Measurements from ENCODE around the gene MIA3.
A peak's percentile ranks its signal among the peaks of the same experiment; 100 is the strongest.
"Not testable (repeated sequence)": the region's sequence is repeated elsewhere in the genome, so short reads cannot be mapped to it uniquely, and the experiment has no call there.

Gene MIA3

GRCh38 chr1:222665964-222666363, 48.1 kb downstream of the MIA3 start:
- no peak for DNase-seq

GRCh38 chr1:222668184-222668583, 50.3 kb downstream of the MIA3 start:
- not testable (repeated sequence) for DNase-seq

GRCh38 chr1:222669107-222669506, 51.2 kb downstream of the MIA3 start:
- DNase-seq = not testable (repeated sequence)

- no peak for DNase-seq
These were observed 52.2 kb downstream of the MIA3 start for GRCh38 chr1:222670110-222670509.

- DNase-seq = no peak
These were observed 62.2 kb downstream of the MIA3 start for GRCh38 chr1:222680080-222680479.

GRCh38 chr1:222691016-222691415, 73.1 kb downstream of the MIA3 start:
- DNase-seq = no peak

- DNase-seq = no peak
These were observed 77.0 kb downstream of the MIA3 start for GRCh38 chr1:222694927-222695326.

GRCh38 chr1:222696741-222697140, 78.8 kb downstream of the MIA3 start:
- DNase-seq = no peak

- DNase-seq = no peak
These were observed 79.3 kb downstream of the MIA3 start for GRCh38 chr1:222697203-222697602.

- no peak for DNase-seq
These were observed 79.9 kb downstream of the MIA3 start for GRCh38 chr1:222697826-222698225.

- no peak for DNase-seq
These were observed 84.3 kb downstream of the MIA3 start for GRCh38 chr1:222702210-222702609.

GRCh38 chr1:222704260-222704659, 86.4 kb downstream of the MIA3 start:
- no peak for DNase-seq

GRCh38 chr1:222706815-222707214, 88.9 kb downstream of the MIA3 start:
- no peak for DNase-seq

- no peak for DNase-seq
These were observed 91.8 kb downstream of the MIA3 start for GRCh38 chr1:222709700-222710153.

GRCh38 chr1:222711319-222712252, 93.7 kb downstream of the MIA3 start:
- DNase-seq = peak; percentile 74

- peak; percentile 97 for DNase-seq
These were observed 94.6 kb downstream of the MIA3 start, which contains the start of the genes AIDA and BROX for GRCh38 chr1:222712253-222713090. AIDA (minus strand) TSS chr1:222712491; CDS start chr1:222712317, 174 bp downstream. BROX (plus strand) TSS chr1:222712564; CDS start chr1:222715700, 3,136 bp downstream.

GRCh38 chr1:222713091-222713961, 95.4 kb downstream of the MIA3 start:
- DNase-seq = peak; percentile 97

GRCh38 chr1:222716393-222716792, 98.5 kb downstream of the MIA3 start:
- no peak for DNase-seq
